GM12891 (cell line): ENCODE results near the gene KATNBL1.

Experiments used
- DNase-seq: peaks from one replicate; pipeline ENCODE4 v3.0.0; 2011; ENCODE audit warnings: low spot score; ENCODE audit not compliant: insufficient read length
- FAIRE-seq: peaks from 2 replicates; lab custom pipeline; 2011; peaks lifted over from hg19 to GRCh38; lab: Jason Lieb, UNC
- PAX5 ChIP-seq: IDR thresholded peaks from 2 replicates; pipeline ENCODE4 v1.6.1; 2011; ENCODE audit warnings: low read length, moderate library complexity, mild to moderate bottlenecking; ENCODE audit not compliant: insufficient read depth, severe bottlenecking
- POLR2A ChIP-seq: IDR thresholded peaks from 2 replicates; pipeline ENCODE4 v1.6.1; 2011; ENCODE audit warnings: low read depth, low read length, control low read depth
- POLR2AphosphoS5 ChIP-seq: IDR thresholded peaks from 2 replicates; pipeline ENCODE4 v1.6.1; 2011; ENCODE audit warnings: low read depth, low read length, control low read depth
- POU2F2 ChIP-seq: IDR thresholded peaks from 2 replicates; pipeline ENCODE4 v1.6.1; 2011; ENCODE audit warnings: low read depth, mild to moderate bottlenecking, control low read depth, low read length, moderate library complexity
- SPI1 ChIP-seq: IDR thresholded peaks from 2 replicates; pipeline ENCODE4 v1.6.1; 2011; ENCODE audit warnings: low read depth, low read length, control low read depth
- TAF1 ChIP-seq: IDR thresholded peaks from 2 replicates; pipeline ENCODE4 v1.6.1; 2011; ENCODE audit warnings: low read depth, low read length, control low read depth

Gene KATNBL1

GRCh38 chr15:34241376-34242330 is 31.8 kb upstream of the KATNBL1 start:
- FAIRE-seq: no peak
- peak; percentile 15 for DNase-seq
- TF ChIP-seq SPI1 (no peak), POLR2AphosphoS5 (no peak), POLR2A (no peak), TAF1 (no peak), POU2F2 (no peak), PAX5 (no peak)

DNA sequence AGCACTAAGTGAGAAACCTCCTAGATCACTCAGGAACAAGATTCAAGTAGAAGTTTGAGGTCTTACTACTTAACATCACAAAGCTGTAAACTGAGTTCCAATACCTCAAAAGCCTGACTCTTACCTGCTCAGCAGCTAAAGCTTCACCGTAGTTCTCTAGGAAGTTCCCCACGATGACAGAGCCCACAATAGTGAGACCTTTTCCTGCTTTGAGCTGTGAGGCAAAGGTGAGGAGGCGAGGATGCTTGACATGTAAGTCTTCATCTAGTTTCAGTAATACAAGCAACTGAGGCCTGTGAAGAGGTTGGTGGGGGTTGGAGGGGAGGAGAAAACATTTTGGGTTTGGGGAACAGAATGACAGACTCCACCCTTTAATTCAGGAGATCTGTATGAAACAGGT is 30.6 kb upstream of the KATNBL1 start:
- FAIRE-seq: no peak
- TF ChIP-seq TAF1 (no peak), POU2F2 (no peak), PAX5 (no peak), SPI1 (no peak), POLR2AphosphoS5 (no peak), POLR2A (no peak)
- no peak for DNase-seq

DNA sequence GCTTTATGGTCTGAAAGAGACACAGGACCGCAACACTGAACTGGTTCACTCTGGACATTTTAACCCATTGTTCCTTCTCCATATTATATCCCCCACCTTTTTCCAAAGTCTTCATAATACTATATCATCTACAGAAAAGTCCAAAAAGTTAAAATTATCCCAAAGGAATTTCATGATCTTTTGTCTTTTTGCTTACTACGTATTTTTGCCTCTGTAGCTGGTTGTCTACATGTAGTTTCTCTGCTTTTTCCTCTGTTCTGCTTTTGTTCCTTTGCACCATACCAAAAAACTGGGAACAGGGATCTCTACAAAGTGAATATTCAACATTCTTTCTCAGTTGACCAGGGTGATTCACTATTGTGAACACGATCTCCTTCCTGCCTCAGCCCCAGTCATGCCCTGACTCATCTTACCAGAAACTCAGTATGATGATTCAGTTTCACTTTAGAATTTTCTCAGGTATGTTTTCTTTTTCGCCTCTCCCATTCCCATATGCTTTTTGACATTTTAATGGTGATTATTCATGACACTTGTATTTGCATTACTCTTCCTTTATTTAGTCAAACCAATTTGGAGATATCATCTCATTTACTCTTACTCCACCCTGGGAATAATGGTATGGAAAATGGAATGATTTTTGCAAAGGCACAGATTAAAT is 29.4 kb upstream of the KATNBL1 start:
- TF ChIP-seq POLR2A (no peak), PAX5 (no peak), SPI1 (no peak), POLR2AphosphoS5 (no peak), POU2F2 (no peak), TAF1 (no peak)
- DNase-seq (no peak), FAIRE-seq (no peak)

GRCh38 chr15:34233614-34234013 is 23.7 kb upstream of the KATNBL1 start:
- no peak for DNase-seq

DNA sequence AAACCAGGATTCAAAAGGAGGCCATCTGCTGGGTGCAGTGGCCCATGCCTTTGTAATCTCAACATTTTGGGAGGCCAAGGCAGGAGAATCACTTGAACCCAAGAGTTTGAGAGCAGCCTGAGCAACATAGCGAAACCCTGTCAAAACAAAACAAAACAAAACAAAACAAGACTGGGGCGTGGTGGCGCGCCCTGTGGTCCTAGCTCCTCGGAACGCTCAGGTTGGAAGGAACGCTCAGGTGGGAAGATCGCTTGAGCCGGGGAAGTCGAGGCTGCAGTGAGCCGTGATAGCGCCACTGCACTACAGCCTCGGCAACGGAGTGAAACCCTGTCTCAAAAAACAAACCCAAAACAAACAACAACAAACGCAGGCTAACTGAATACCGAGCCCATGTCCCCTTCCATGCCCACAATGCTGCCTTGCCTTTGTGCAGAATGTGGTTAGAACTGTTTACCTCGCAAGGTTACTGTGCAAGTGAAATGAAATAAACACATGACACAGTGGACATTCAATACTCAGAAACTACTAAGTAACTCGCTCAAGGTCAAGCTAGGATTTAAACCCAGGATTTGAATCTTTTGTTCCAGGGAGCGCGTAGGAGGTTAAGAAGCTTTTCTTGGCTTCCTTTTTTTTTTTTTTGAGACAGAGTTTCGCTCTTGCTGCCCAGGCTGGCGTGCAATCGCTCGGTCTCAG is 14.2 kb upstream of the KATNBL1 start:
- TF ChIP-seq SPI1 (peak; percentile 40), POLR2AphosphoS5 (no peak)
- DNase-seq: no peak
- peak; percentile 78 for FAIRE-seq

More at GRCh38 chr15:34233614-34234013, 23.7 kb upstream of the KATNBL1 start:
- TF ChIP-seq PAX5 (no peak), TAF1 (no peak), POU2F2 (no peak), POLR2A (no peak), POLR2AphosphoS5 (no peak)
- FAIRE-seq: no peak

- DNase-seq (no peak), FAIRE-seq (no peak)
- TF ChIP-seq POU2F2 (no peak), SPI1 (no peak), POLR2AphosphoS5 (no peak)
These were observed 7.8 kb upstream of the KATNBL1 start for GRCh38 chr15:34217587-34218225.

DNA sequence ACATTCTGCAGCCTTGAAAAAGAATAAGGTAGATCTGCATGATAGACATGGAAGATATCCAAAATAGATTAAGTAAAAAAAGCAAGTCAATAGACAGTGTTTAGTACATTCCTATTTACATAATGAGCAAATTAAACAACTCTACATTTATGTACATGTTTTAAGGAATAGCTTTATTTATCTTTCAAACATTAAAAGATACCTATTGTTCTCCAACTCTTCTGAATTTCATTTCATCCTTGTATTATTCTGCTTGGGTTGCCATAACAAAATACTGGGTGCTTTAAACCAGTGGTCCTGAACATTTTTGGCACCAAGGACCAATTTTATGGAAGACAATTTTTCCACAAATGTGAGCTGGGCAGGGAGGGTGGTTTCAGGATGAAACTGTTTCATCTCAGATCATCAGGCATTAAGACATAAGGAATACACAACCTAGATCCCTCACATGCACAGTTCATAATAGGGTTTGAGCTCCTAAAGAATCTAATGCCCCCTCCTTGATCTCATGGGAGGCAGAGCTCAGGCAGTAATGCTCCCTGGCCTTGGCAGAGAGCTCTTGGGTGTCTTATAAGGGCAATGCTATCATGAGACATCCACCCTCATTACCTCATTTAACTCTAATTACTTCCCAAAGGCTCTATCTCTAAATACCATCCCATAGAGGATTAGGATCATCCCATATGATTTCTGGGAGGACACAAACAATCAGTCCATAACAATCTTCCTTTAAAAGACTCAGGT is 6.8 kb upstream of the KATNBL1 start:
- TF ChIP-seq POLR2AphosphoS5 (no peak), POU2F2 (no peak), TAF1 (no peak)
- FAIRE-seq (no peak), DNase-seq (no peak)

DNA sequence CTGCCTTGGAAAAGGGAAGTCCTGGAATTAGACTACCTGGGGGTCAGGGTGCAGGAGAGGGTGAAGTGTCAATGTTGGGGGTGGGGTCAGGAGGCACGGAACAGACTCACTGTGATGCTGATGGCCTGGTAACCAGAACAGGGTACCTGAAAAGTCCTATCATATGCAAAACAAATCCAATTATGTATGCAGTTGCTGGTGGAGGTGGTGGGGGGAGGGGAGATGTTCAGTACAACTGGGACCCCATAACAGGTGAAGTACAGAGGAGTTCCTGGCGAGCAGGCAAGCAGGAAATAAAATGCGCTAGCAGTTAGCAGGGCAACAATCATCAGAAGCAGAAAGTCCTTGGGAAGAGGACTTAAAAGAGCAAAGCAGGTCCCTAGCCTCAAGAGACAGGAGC is 4.2 kb upstream of the KATNBL1 start:
- TF ChIP-seq POLR2AphosphoS5 (no peak), PAX5 (no peak), POU2F2 (no peak), POLR2A (no peak), SPI1 (no peak), TAF1 (no peak)
- FAIRE-seq (no peak), DNase-seq (no peak)

DNA sequence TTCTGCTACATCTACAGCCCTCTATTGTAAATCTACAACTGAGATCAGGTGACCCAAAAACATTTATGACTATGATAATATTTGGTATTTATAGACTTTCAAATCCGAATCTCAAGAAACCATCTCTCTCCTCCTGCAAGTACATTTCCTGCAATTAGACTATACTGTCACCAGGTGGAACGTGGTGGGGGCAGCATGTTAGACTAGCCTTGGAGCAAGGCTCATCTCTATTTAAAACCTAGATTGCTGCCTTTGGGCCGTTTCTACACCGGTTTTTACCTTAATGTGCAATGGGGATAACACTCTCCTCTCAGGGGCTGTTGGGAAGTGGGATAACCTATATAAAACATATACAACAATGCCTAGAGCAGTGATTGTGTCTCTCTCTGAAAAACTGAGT is 3.8 kb upstream of the KATNBL1 start:
- no peak for TF ChIP-seq POLR2AphosphoS5
- TF ChIP-seq POLR2A: no peak
- no peak for TF ChIP-seq POU2F2
- TF ChIP-seq PAX5: no peak
- no peak for TF ChIP-seq SPI1
- TF ChIP-seq TAF1: no peak
- FAIRE-seq (peak; percentile 35), DNase-seq (no peak)
